ENCODE results near the gene OTUD7B. TPM values are rescaled to one million over a fixed set of nuclear protein-coding genes. Genes with fewer than 3 reads are reported as not detected.

Gene OTUD7B
- total and polyA plus RNA-seq, 12 donors = 5.7 to 45.7 (median 19.8) TPM

DNA sequence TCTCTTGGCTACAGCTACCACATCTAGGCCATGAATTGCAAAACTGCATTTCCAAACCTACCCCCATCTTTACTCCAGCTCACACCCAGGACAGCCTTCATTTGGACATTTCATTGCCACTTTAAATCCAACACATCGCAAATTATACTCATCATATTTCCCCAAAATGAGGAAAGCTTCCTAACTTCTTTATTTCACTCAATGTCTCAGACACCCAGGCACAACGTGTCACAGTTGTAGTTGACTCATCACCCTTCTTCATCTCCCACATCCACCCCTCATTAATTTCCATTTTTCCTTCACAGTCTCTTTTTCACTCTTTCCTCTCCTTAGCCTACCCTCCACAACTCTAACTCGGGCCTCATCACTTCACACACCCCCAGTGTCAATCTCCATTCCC, 6.7 kb downstream of the OTUD7B start:
- TF ChIP-seq, protein P1, sequence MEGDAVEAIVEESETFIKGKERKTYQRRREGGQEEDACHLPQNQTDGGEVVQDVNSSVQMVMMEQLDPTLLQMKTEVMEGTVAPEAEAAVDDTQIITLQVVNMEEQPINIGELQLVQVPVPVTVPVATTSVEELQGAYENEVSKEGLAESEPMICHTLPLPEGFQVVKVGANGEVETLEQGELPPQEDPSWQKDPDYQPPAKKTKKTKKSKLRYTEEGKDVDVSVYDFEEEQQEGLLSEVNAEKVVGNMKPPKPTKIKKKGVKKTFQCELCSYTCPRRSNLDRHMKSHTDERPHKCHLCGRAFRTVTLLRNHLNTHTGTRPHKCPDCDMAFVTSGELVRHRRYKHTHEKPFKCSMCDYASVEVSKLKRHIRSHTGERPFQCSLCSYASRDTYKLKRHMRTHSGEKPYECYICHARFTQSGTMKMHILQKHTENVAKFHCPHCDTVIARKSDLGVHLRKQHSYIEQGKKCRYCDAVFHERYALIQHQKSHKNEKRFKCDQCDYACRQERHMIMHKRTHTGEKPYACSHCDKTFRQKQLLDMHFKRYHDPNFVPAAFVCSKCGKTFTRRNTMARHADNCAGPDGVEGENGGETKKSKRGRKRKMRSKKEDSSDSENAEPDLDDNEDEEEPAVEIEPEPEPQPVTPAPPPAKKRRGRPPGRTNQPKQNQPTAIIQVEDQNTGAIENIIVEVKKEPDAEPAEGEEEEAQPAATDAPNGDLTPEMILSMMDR (IDR thresholded peaks at IDR 0.05) = no peak
- no peak for TF ChIP-seq POLR2A (IDR thresholded peaks at IDR 0.05)
- H3K27me3 ChIP-seq = no peaks in the 10 kb centered on the region
- H3K27ac ChIP-seq = no peak overlapping the region
- H3K36me3 ChIP-seq (replicated peaks in 1 of 2) = peaks cover 0 to 4% of the 10 kb centered on the region in 2 donors
- peaks cover 37 to 71% of the 10 kb centered on the region in 2 donors for H3K4me1 ChIP-seq (replicated peaks in 1 of 2)
- H3K4me3 ChIP-seq = no peak overlapping the region
- intact Hi-C loops (cut with DNase I) = no loop called here
- 65 to 77% (median 71%) methylated on average over 3 of the region's 3 CpGs for WGBS, 4 donors
- H3K9me3 ChIP-seq (replicated peaks in 1 of 3) = no peaks in the 10 kb centered on the region
- no peak for DNase-seq

DNA sequence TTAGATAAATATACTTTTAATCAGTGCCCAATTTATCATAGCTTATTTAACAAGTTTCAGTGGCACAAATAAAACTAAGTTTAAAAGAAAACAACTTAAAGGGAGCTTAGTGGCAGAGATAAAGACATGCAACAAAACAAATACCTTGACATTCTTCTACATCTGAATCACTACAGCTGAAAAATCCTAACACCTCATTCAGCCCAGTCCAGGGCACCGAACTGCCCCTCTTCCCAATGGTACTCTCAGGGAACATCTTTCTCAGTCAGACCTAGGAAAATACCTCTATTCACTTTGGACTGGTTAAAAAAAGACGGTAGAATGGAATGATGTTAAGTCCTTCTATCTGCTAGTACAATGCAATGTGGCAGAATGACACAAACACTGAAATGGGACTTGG, 8.3 kb downstream of the OTUD7B start:
- peaks cover 30 to 66% of the 10 kb centered on the region in 2 donors for H3K4me1 ChIP-seq (replicated peaks in 1 of 2)
- peaks cover 0 to 4% of the 10 kb centered on the region in 2 donors for H3K36me3 ChIP-seq (replicated peaks in 1 of 2)
- no peak overlapping the region for H3K27ac ChIP-seq
- no peak overlapping the region for H3K4me3 ChIP-seq
- TF ChIP-seq POLR2A (IDR thresholded peaks at IDR 0.05) = no peak
- TF ChIP-seq, protein P1 (IDR thresholded peaks at IDR 0.05) = no peak
- WGBS, 4 donors = 38 to 53% (median 46%) methylated on average over 2 of the region's 2 CpGs
- H3K27me3 ChIP-seq = no peaks in the 10 kb centered on the region
- intact Hi-C loops (cut with DNase I) = no loop called here
- H3K9me3 ChIP-seq (replicated peaks in 1 of 3) = no peaks in the 10 kb centered on the region
- no peak for DNase-seq

DNA sequence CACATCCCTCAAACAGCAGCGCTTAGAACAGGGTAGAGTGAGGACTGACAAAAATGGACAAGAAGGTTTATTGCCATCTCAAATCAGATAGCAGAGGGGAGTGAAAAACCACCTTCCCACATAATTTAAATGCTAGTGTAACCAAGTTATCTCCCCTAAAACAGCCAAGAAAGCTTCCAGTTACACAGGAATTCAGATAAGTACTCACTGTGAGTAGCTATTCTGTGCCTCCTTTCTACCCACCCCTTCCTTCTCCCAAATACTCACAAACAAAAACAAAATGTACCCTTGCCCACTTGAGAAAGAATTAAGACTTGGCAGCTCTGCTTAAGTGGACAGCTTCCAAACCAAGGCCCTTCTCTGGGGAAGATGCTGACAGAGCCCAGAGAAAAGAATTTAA, 9.1 kb downstream of the OTUD7B start:
- TF ChIP-seq POLR2A (IDR thresholded peaks at IDR 0.05) = no peak
- TF ChIP-seq, protein P1 (IDR thresholded peaks at IDR 0.05) = no peak

DNA sequence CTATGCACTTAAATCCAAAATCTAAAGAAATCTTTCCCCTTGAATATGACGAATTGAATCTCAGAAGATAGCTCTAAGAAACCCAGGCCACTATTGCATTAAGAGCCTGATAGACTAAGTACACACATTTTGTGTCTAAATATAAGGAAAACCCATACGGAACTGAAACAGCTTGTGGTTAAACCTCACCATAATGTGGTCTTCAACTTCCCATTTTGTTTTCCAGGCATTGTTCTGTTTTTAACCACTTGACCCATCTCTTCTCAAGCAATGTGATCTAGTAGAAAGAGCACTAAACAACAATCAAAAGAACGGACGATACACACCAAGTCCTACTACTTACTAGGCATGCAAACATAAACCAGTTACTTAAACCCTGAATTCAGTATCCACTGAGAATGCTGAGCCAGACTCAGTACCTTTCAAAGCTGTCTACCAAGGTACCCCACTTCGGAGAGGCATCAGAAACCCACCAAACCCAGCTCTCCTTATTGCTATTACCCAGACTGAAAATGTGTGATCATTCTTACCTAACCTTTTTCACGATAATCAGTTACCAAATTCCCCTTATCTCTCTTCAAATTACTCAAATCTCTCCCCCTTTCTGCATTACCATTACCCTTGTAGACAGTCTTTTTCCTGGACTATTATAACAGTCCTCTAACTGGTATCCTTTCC, 12.8 kb downstream of the OTUD7B start:
- no peaks in the 10 kb centered on the region for H3K27me3 ChIP-seq
- peaks cover 0 to 4% of the 10 kb centered on the region in 2 donors for H3K36me3 ChIP-seq (replicated peaks in 1 of 2)
- intact Hi-C loops (cut with DNase I) = no loop called here
- no peaks in the 10 kb centered on the region for H3K9me3 ChIP-seq (replicated peaks in 1 of 3)
- no peak for DNase-seq
- 72 to 84% (median 80%) methylated on average over 6 of the region's 6 CpGs for WGBS, 4 donors
- no peak overlapping the region for H3K27ac ChIP-seq
- TF ChIP-seq, protein P1 (IDR thresholded peaks at IDR 0.05) = no peak
- no peak for TF ChIP-seq POLR2A (IDR thresholded peaks at IDR 0.05)
- no peak overlapping the region for H3K4me3 ChIP-seq
- peaks cover 32 to 72% of the 10 kb centered on the region in 2 donors for H3K4me1 ChIP-seq (replicated peaks in 1 of 2)

More for the DNA sequence above, 9.1 kb downstream of the OTUD7B start:
- WGBS, 4 donors = 93 to 100% (median 98%) methylated on average over 1 of the region's 1 CpG
- Histone ChIP-seq H3K4me3 (no peak overlapping the region), H3K27ac (peak overlapping the region in 1 of 5 donors; percentile 21), H3K4me1 (replicated peaks in 1 of 2) (peaks cover 30 to 66% of the 10 kb centered on the region in 2 donors), H3K9me3 (replicated peaks in 1 of 3) (no peaks in the 10 kb centered on the region), H3K36me3 (replicated peaks in 1 of 2) (peaks cover 0 to 4% of the 10 kb centered on the region in 2 donors), H3K27me3 (no peaks in the 10 kb centered on the region)
- intact Hi-C loops (cut with DNase I) = no loop called here
- no peak for DNase-seq

Measured in adrenal gland (tissue), 12 donors.